Measurements from ENCODE around the gene NR5A1.

The NR5A1 gene

DNA sequence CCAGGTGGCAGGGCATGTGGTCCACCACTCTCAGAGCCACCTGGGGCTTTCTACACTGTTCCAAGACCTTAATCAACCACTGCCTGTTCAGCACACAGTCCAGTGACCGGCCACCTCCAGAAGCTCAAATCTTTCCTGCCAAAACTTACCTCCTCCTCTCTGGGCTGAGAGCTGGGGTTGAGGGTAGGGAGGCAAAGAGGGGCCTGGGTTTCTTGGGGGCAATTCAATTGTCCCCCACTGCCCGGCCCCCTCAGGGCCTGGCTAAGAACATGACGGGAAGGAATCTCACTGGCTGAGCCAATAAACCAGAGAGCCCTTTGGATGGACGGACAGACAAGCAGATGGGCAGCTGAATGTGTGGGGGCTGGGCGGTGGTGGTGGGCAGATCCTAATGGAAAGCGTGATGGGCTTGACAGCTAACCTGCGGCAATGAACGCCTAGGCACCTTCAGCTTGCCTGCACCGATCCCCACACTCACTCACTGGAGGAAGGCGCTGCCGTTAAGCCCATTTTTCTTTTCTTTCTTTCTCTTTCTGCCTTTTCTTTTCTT is 5.4 kb downstream of the NR5A1 start:
- H3K4me3 ChIP-seq (ENCODE audit: low read depth, low read length), result no peak overlapping the region
- no peak for DNase-seq (ENCODE audit: low read depth)
- TF ChIP-seq, protein P1, sequence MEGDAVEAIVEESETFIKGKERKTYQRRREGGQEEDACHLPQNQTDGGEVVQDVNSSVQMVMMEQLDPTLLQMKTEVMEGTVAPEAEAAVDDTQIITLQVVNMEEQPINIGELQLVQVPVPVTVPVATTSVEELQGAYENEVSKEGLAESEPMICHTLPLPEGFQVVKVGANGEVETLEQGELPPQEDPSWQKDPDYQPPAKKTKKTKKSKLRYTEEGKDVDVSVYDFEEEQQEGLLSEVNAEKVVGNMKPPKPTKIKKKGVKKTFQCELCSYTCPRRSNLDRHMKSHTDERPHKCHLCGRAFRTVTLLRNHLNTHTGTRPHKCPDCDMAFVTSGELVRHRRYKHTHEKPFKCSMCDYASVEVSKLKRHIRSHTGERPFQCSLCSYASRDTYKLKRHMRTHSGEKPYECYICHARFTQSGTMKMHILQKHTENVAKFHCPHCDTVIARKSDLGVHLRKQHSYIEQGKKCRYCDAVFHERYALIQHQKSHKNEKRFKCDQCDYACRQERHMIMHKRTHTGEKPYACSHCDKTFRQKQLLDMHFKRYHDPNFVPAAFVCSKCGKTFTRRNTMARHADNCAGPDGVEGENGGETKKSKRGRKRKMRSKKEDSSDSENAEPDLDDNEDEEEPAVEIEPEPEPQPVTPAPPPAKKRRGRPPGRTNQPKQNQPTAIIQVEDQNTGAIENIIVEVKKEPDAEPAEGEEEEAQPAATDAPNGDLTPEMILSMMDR (IDR thresholded peaks at IDR 0.05; ENCODE audit: low read depth, low read length, missing control alignments), result no peak
- in situ Hi-C loops (cut with HindIII; ENCODE audit: low sequenced_read_pairs), result no loop called here

DNA sequence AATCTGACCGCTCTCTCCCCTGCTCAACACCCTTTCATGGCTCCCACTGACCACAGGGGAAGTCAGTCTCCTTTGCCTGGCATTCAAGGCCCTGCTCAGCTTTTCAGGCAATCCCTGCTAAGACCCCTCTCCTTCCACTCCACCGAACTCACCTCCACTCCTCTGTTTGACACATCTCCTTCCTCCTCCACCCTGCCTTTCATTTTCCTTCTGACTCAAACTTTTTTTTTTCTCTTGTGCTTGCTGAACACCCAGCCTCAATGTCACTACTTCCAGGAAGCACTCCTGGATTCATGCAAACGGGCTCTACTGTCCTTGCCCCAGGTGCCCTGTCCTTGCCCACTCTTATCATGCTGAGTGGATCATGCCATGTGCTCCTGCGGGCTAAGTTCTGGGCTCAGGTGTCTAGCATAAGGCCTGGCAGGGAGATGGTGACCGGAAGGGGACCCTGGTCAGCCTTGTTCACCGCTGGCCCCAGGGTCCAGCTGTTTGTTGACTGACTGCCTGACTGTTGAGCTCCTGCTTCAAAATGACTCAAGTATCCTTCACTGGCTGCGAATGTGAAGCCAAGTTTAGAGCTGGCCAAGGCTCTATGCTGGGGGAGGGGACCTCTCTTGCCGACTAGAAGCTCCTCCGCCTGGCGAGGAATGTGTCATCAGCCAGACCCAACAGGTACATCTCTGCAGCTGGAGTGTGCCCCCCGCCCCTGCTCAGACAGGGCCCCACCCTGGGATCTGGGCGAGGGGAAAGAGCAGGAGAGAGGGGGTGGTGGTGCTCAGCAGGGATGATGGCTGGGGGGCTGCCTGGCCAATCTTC is 6.2 kb downstream of the NR5A1 start:
- in situ Hi-C loops (cut with HindIII; ENCODE audit: low sequenced_read_pairs), result no loop called here
- no peak for DNase-seq (ENCODE audit: low read depth)
- H3K4me3 ChIP-seq (ENCODE audit: low read depth, low read length), result no peak overlapping the region
- TF ChIP-seq, protein P1 (IDR thresholded peaks at IDR 0.05; ENCODE audit: low read depth, low read length, missing control alignments), result no peak

- no peak overlapping the region for H3K4me3 ChIP-seq (ENCODE audit: low read depth, low read length)
- in situ Hi-C loops (cut with HindIII; ENCODE audit: low sequenced_read_pairs), result no loop called here
- TF ChIP-seq, protein P1 (IDR thresholded peaks at IDR 0.05; ENCODE audit: low read depth, low read length, missing control alignments), result no peak
- no peak for DNase-seq (ENCODE audit: low read depth)
These were observed 7.0 kb downstream of the NR5A1 start for GRCh38 chr9:124500028-124500795.

DNA sequence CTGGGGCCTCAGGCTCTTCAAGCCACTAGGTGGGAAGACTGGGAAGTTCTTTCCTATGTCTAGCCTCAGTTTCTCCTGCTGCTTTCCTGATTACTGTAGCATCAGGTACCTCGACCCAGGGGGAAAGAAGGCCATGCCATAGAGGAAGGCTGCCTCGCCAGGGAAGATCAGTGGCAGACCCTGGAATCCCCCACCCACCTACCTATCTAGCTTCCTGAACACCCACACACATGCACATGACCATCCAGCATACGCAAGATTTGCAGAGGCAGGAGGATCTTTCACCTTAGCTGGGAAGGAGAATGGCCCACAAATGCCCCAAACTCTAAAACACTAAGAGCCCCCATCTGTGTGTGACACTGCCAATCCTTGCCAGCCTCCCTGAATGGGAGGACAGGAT is 8.0 kb downstream of the NR5A1 start:
- no peak for DNase-seq (ENCODE audit: low read depth)
- TF ChIP-seq, protein P1 (IDR thresholded peaks at IDR 0.05; ENCODE audit: low read depth, low read length, missing control alignments), result no peak
- in situ Hi-C loops (cut with HindIII; ENCODE audit: low sequenced_read_pairs), result no loop called here
- H3K4me3 ChIP-seq (ENCODE audit: low read depth, low read length), result no peak overlapping the region

- TF ChIP-seq, protein P1 (IDR thresholded peaks at IDR 0.05; ENCODE audit: low read depth, low read length, missing control alignments), result no peak
- in situ Hi-C loops (cut with HindIII; ENCODE audit: low sequenced_read_pairs), result no loop called here
- H3K4me3 ChIP-seq (ENCODE audit: low read depth, low read length), result no peak overlapping the region
- DNase-seq (ENCODE audit: low read depth), result no peak
These were observed 8.6 kb downstream of the NR5A1 start for GRCh38 chr9:124498499-124499146.

- in situ Hi-C loops (cut with HindIII; ENCODE audit: low sequenced_read_pairs), result no loop called here
- TF ChIP-seq, protein P1 (IDR thresholded peaks at IDR 0.05; ENCODE audit: low read depth, low read length, missing control alignments), result no peak
- DNase-seq (ENCODE audit: low read depth), result no peak
- no peak overlapping the region for H3K4me3 ChIP-seq (ENCODE audit: low read depth, low read length)
These were observed 9.2 kb downstream of the NR5A1 start for GRCh38 chr9:124498040-124498439.
